Thyroid gland (tissue), 4 donors: ENCODE data around the gene SUGCT. TPM values are rescaled to one million over a fixed set of nuclear protein-coding genes. Genes with fewer than 3 reads are reported as not detected.

Source experiments
- DNase-seq, 2 donors: peaks; one replicate each; pipeline ENCODE4 v3.0.0-alpha.2; 2019
- H3K27ac ChIP-seq, 3 donors: fragments of 200-600 bp; sonication (generic); 1 replicate in 2 of 3; 2 replicates in 1 of 3; pipeline ENCODE4 v1.5.1; 2016 to 2019; ENCODE audit warnings: mild to moderate bottlenecking in 1 of 3, moderate library complexity in 1 of 3
- H3K27me3 ChIP-seq: fragments of 200-600 bp; sonication (generic); one replicate; pipeline ENCODE4 v1.5.1; 2019
- H3K36me3 ChIP-seq, 2 donors: fragments of 200-600 bp; sonication (generic); one replicate each; pipeline ENCODE4 v1.5.1; 2016 to 2019
- H3K4me1 ChIP-seq, 2 donors: fragments of 200-600 bp; sonication (generic); one replicate each; pipeline ENCODE4 v1.5.1; 2017 to 2019
- H3K4me3 ChIP-seq, 3 donors: fragments of 200-600 bp; sonication (generic); replicated peaks in 1 of 3; 1 replicate in 2 of 3; 2 replicates in 1 of 3; pipeline ENCODE4 v1.5.1; 2016; ENCODE audit warnings: mild to moderate bottlenecking in 1 of 3
- H3K9me3 ChIP-seq: fragments of 200-600 bp; sonication (generic); one replicate; pipeline ENCODE4 v1.5.1; 2017
- POLR2A ChIP-seq, 2 donors: fragments of 450-650 bp; IDR thresholded peaks; one replicate each; pipeline ENCODE4 v1.6.1; 2017; ENCODE audit warnings: antibody characterized with exemption in 2 of 2, mild to moderate bottlenecking in 2 of 2, moderate library complexity in 1 of 2
- WGBS, 2 donors: methylation state at CpG; one replicate each; pipeline ENCODE4 v1.1.5; 2017; 5-methylcytosine and 5-hydroxymethylcytosine counted together
- intact Hi-C: fragments of 100-400 bp; cut with DNase I; formaldehyde crosslinking; loops from one replicate; pipeline ENCODE4 v1.15.1; 2023
- total RNA-seq, 4 donors: library from RNA; depleted of rRNA; stranded (reverse); fragments of >200 nt; gene quantifications; one replicate each; pipeline ENCODE4 v1.2.3, GENCODE V29; 2016
- TF ChIP-seq, protein P1 (sequence below), 6 experiments: fragments of 200-600 bp in 3 of 6; fragments of 450-650 bp in 3 of 6; sonication (generic) in 3 of 6; IDR thresholded peaks; one replicate each; pipeline ENCODE4 v1.5.1; 2016 to 2019; ENCODE audit warnings: antibody characterized with exemption in 6 of 6, mild to moderate bottlenecking in 2 of 6, inconsistent platforms in 1 of 6, moderate library complexity in 1 of 6

The SUGCT gene
- total RNA-seq, 4 donors from 2014 or later, result 1.3 to 15.2 (median 3.2) TPM

DNA sequence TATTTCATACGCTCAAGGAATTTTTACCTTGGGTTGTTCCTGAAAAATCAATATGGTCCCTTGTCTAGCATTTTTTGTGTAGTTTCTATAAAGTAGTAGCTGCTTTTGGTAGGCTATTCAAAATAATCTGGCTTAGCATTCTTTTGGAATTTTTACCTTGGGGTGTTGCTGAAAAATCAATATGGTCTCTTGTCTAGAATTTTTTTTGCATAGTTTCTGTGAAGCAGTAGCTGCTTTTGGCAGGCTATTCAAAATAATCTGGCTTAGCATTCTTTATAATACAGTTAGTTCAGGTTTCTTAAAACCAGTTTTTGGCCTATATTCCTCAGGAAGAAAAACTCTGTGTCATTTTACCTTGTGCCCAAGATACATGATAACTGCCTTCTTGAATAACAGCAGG is 301.9 kb downstream of the SUGCT start:
- H3K27ac ChIP-seq, result no peak overlapping the region
- H3K4me1 ChIP-seq, result no peaks in the 10 kb centered on the region
- DNase-seq, result no peak
- intact Hi-C loops, result no loop called here
- no peak for TF ChIP-seq POLR2A (IDR thresholded peaks at IDR 0.05)
- TF ChIP-seq, protein P1, sequence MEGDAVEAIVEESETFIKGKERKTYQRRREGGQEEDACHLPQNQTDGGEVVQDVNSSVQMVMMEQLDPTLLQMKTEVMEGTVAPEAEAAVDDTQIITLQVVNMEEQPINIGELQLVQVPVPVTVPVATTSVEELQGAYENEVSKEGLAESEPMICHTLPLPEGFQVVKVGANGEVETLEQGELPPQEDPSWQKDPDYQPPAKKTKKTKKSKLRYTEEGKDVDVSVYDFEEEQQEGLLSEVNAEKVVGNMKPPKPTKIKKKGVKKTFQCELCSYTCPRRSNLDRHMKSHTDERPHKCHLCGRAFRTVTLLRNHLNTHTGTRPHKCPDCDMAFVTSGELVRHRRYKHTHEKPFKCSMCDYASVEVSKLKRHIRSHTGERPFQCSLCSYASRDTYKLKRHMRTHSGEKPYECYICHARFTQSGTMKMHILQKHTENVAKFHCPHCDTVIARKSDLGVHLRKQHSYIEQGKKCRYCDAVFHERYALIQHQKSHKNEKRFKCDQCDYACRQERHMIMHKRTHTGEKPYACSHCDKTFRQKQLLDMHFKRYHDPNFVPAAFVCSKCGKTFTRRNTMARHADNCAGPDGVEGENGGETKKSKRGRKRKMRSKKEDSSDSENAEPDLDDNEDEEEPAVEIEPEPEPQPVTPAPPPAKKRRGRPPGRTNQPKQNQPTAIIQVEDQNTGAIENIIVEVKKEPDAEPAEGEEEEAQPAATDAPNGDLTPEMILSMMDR (IDR thresholded peaks at IDR 0.05), result no peak
- no peaks in the 10 kb centered on the region for H3K36me3 ChIP-seq
- no peaks in the 10 kb centered on the region for H3K27me3 ChIP-seq
- 94 to 96% methylated on average over 1 of the region's 1 CpG for WGBS, 2 donors
- H3K9me3 ChIP-seq, result no peaks in the 10 kb centered on the region
- no peak overlapping the region for H3K4me3 ChIP-seq

GRCh38 chr7:40437498-40437897 is 302.7 kb downstream of the SUGCT start:
- no peak overlapping the region for H3K27ac ChIP-seq
- H3K4me3 ChIP-seq, result no peak overlapping the region
- 52 to 100% methylated on average over 1 of the region's 1 CpG for WGBS, 2 donors
- intact Hi-C loops, result no loop called here
- no peak for DNase-seq
- no peaks in the 10 kb centered on the region for H3K36me3 ChIP-seq
- no peaks in the 10 kb centered on the region for H3K9me3 ChIP-seq
- TF ChIP-seq, protein P1 (IDR thresholded peaks at IDR 0.05), result no peak
- TF ChIP-seq POLR2A (IDR thresholded peaks at IDR 0.05), result no peak
- no peaks in the 10 kb centered on the region for H3K27me3 ChIP-seq
- H3K4me1 ChIP-seq, result no peaks in the 10 kb centered on the region

DNA sequence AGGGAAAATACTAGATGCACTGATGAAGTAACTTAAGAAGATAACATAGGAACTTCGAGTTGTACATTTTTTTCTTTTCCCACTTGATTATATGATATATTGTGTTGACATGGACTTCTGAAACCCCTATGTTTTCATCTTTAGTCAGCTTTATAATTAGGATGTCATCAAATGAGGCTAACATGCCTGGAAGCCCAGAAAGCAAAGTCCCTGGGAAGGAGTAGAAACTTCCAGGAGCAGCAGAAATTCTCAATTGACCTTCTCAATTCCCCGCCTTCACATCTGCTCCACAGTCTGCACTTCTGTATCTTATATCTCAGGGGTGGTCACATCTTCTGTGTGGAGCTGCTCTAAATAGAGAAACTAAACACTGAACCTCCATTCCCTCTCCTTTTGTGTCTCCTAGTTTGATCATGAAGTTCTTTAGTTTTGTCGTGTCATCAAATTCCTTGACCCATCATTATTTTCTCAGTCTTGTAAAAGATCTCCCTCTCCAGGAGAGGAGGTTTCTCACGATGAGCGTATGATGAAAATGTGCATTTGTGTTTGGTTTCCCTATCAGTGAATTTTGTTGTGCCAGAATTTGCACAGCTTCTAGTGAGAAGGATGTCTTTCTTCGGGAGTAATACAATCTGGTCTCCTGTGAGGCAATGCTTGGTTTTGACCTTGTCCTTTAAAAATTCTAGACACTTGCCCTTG is 303.3 kb downstream of the SUGCT start:
- no peak for DNase-seq
- Histone ChIP-seq H3K4me3 (no peak overlapping the region), H3K27ac (no peak overlapping the region), H3K9me3 (no peaks in the 10 kb centered on the region), H3K27me3 (no peaks in the 10 kb centered on the region), H3K4me1 (no peaks in the 10 kb centered on the region), H3K36me3 (no peaks in the 10 kb centered on the region)
- intact Hi-C loops, result no loop called here
- WGBS, 2 donors, result 90% methylated on average over 6 of the region's 6 CpGs
- TF ChIP-seq POLR2A (IDR thresholded peaks at IDR 0.05), result no peak
- TF ChIP-seq, protein P1 (IDR thresholded peaks at IDR 0.05), result no peak

DNA sequence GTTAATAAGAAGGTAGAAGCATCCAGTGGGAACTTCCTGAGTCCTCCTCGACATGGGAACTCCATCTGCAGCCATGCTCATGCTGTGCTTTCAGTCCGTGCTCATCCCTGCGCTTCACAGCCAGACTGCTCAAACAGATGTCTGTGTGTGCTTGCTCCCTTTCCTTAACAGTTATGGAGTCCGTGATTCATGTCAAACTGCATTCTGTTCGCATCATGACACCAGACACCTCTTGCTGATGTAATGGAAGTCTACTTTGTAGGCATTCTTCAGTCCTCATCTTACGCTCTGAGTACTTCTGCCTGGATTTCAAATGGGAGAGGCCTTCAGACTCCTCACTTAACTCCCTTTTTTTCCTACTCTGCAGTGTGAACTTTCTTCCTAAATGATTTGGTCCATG is 304.9 kb downstream of the SUGCT start:
- intact Hi-C loops, result no loop called here
- no peak overlapping the region for H3K27ac ChIP-seq
- H3K4me1 ChIP-seq, result no peaks in the 10 kb centered on the region

DNA sequence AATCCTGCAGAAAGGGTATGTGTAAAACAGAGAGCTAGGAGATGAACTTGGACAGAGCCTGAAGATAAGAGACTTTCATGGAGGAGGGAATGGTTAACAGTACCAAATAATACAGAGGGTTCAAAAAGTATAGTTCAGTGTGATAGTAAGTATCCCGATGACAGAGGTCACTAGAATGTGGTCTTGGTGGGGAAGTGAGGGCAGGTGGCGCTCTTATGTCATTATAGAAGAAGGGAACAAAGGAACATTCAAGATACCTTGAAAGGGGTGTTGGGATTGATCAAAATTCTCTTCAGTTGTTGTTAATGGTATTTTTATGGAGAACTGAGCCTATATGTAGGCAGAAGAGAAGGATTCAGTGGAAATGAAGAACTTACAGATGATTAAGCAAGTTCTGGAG is 312.5 kb downstream of the SUGCT start:
- intact Hi-C loops, result no loop called here

More for the DNA sequence above, 304.9 kb downstream of the SUGCT start:
- Histone ChIP-seq H3K4me3 (no peak overlapping the region), H3K9me3 (no peaks in the 10 kb centered on the region), H3K36me3 (no peaks in the 10 kb centered on the region), H3K27me3 (no peaks in the 10 kb centered on the region)
- 93 to 97% methylated on average over 6 of the region's 6 CpGs for WGBS, 2 donors
- TF ChIP-seq, protein P1 (IDR thresholded peaks at IDR 0.05), result no peak
- TF ChIP-seq POLR2A (IDR thresholded peaks at IDR 0.05), result no peak
- DNase-seq, result no peak

More for the DNA sequence above, 312.5 kb downstream of the SUGCT start:
- Histone ChIP-seq H3K27me3 (no peaks in the 10 kb centered on the region), H3K9me3 (no peaks in the 10 kb centered on the region), H3K27ac (no peak overlapping the region), H3K36me3 (no peaks in the 10 kb centered on the region), H3K4me3 (no peak overlapping the region), H3K4me1 (no peaks in the 10 kb centered on the region)
- no peak for TF ChIP-seq POLR2A (IDR thresholded peaks at IDR 0.05)
- TF ChIP-seq, protein P1 (IDR thresholded peaks at IDR 0.05), result no peak
- DNase-seq, result no peak
- WGBS, 2 donors, result 77 to 80% methylated on average over 2 of the region's 2 CpGs
